HG03442 (cell line): Measurements from ENCODE around the gene GNG3.
"Not testable (repeated sequence)": the region's sequence is repeated elsewhere in the genome, so short reads cannot be mapped to it uniquely, and the experiment has no call there.

Experiments used
- ATAC-seq: cut with Tn5 transposase; IDR thresholded peaks from one replicate; pipeline ENCODE4 v1.9.1; 2021; ENCODE audit warnings: mild to moderate bottlenecking, moderate library complexity; ENCODE audit not compliant: unreplicated experiment

Gene GNG3

GRCh38 chr11:62716206-62716605 is 8.7 kb downstream of the GNG3 start:
- ATAC-seq, result no peak

DNA sequence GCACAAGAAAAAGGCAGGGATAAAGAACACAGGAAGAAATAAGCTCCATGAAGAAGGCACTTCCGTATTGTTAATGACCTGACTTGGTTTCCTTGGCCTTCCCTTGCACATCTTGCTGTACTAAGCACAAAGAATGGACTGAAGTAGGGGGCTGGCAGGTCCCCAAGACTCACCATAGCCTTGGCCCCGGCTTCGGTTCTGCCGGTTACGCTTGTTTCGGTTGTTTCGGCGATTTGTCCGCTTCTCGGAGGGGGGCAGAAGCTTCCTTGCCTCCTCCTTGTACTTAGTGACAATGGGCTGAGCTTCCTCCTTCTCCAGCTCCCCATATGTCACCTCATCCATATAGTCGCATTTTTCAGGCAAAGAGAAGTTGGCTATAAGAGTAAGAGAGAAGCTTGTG is 9.3 kb downstream of the GNG3 start:
- ATAC-seq, result no peak

- ATAC-seq, result no peak
Observed at GRCh38 chr11:62719302-62719978, 12.0 kb downstream of the GNG3 start.

DNA sequence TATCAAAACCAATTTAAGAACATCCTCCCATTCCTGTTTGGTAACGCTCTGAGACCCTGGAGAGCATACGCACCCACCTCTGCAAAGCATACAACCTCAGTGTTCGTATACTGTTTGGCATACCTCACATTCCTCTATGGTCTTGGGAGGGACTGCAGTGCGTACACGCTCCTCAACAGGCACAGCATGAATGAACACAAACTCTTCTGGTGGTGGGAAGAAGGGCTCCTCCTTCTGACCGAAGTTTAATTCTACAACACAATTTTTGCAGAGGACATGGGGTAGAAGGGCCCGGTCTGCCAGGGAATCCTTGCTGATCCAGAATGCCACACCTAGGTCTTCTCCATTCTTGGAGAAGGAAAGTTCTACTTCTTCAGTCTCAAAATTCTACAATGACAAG is 14.5 kb downstream of the GNG3 start:
- ATAC-seq, result no peak

- no peak for ATAC-seq
Observed at GRCh38 chr11:62724171-62724570, 16.7 kb downstream of the GNG3 start.

DNA sequence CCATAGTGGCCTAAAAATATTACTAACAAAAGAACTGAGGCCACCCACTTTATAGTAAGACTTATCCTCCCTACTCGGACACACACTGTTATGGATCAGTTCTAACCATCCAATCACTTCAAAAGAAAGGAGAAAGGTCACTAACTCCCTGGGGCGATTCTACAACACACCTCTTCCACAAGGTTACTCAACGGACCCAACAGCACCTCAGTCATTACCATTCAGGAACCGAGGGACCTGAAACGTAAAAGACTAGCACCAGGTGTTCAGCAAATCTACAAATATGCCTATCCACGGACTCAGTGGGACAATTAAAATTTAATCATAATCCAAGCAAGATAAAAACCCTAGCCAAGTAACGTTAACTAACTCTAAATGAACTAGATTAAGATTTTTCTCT is 18.2 kb downstream of the GNG3 start:
- no peak for ATAC-seq

DNA sequence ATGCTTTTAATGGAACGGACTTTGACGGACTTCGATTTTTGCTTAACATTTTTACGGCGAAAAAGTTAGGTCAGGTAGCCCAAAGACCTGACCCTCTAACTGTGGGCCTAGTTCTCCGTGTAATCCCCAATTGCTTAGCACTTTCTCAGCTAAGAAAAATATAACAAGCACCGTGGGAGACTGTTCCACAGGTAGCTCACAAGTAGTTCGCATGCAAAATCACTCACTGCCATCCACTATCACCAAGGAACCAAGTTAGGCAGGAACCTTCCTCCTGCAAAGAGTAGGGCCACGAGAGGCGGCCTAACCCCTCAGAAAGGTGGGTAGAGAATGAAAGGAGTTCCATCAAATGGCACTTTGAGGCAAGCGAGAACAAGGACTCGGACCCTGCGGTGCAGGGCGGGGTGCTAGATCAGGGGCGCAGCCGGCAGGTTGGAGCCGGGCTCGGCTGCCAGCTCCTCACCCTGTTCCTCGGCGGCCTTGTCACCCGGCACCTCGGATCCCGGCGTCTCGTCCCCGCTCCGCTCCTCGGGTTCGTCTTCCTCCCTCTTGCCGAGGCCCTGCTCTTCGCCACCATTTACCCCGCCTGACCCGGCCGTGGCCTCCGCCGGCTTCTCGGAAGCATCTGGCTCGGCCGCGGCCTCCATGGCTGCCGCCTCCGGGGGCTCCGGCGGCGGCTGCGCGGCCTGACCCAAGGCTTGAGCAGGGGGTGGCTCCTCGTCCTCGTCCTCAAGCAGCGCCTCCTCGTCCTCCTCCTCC is 18.9 kb downstream of the GNG3 start:
- ATAC-seq, result no peak

DNA sequence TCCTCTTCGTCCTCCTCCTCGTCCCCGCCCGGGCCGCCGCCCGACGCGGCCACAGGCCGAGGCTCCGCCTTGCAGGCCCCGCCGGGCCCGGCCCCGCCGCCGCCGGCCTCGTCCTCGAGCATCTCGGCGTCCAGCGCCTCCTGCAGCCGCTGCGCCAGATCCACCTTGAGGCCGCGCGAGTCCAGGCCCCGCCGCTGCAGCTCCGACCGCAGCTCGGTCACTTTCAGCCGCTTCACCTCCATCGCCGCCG is 19.4 kb downstream of the GNG3 start:
- no peak for ATAC-seq

DNA sequence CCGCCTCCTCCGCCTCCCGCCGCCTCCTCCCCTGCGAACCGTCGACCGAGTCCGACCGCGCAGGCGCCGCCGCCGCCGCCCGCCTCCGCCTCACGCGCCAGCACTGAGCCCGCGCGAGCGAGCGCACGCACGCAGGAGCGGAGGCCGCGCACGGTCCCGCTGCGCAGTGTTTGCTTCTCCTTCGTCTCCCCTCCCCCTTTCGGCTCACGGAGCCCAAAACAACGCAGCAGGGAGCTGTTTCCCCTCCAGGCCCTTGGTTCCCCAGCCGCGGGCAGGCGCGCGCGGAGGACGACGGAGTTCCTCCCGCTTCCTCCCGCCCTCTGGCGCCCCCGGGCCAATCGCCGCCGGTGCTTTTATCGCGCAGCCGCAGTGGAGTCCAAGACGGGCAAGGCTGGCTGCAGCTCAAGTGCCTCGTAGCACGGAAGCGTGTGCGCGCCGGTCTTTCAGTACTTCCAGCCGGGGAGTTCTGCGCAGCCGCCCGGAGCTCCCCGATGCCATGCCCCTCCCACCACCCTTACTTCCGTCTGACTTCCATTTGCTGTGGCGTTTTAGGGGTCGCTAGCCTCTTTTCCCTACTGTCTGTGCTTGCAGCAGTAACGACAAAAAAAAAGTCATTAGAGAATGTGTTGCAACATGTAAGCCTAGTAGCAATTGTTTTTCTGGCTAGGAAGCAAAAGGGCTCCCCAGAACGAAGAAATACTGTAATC is 19.8 kb downstream of the GNG3 start, which contains the start of gene HNRNPUL2:
Gene HNRNPUL2 (minus strand): TSS at position 293 of the 707 bp plus-strand sequence. CDS start 301 bp downstream, outside the sequence.
- ATAC-seq, result peak; percentile 70

DNA sequence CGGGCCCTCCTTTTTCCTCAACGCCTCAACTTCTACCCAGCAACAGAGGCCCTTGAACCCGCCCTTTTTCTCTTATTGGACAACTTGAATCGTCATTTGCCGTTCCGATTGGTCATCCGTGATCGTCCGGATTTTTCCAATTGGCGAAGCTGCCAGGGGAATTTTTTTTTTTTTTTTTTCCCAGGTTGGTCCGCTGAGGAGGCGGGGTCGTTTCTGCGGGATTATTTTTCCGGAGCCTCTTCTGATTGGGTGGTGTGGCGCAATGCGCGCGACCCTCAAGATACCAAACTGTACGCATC is 20.3 kb downstream of the GNG3 start:
- peak; percentile 41 for ATAC-seq

DNA sequence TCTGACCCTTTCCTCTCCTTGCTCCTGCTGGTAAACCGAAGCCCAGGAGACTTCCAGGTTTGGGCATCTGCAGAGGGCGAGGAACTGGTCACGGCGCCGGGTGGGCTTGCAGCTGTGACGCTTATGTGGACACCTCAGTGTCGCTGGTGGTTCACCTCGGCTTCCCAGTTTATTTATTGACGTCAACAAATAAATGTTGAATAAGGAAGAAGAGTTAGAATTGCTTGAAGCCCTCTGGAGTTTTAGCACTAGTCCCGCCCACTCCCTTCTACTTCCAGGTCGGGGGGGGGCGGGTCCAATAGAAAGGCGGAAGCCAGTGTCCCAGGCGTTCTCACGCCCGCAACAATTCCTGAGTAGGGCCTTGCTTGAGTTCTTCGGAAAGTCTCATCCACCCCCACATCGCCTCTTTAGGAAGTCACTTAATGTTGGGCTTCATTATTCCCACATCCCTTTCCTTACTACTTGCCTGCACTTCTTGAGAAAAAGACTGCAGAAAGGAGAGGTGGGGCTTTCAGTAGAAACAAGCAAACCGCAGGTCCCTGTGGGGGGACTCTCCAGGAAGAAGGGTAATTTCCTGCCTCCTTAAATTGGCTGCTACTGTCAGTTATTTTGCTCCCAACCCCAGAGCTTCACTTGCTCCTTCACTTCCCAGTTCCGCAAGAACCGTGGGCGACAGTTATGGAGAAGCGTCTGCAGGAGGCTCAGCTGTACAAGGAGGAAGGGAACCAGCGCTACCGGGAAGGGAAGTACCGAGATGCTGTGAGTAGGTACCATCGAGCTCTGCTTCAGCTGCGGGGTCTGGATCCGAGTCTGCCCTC is 20.9 kb downstream of the GNG3 start, which contains the start of gene TTC9C:
Gene TTC9C (plus strand): TSS at position 316 of the 818 bp plus-strand sequence. CDS start 363 bp downstream, at position 679.
- peak; percentile 14 for ATAC-seq

- not testable (repeated sequence) for ATAC-seq
Observed at GRCh38 chr11:62730076-62730475, 22.6 kb downstream of the GNG3 start.

DNA sequence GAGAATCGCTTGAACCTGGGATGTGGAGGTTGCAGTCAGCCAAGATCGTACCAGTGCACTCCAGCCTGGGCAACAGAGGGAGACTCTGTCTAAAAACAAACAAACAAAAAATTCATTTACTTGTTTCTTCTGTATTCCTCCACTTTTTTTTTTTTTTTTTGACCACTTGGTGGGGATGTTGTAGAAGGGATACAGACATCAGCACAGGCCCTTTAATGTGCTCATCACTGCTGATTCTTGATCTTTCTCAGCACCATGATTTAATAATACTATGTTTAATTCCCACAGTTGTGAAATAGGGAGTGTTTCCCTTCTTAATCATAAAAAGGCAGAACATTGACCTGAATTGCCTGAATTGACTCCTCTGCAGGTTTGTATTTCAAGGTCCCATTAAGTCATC is 25.4 kb downstream of the GNG3 start:
- no peak for ATAC-seq

- ATAC-seq, result no peak
Observed at GRCh38 chr11:62737196-62737595, 29.7 kb downstream of the GNG3 start.

DNA sequence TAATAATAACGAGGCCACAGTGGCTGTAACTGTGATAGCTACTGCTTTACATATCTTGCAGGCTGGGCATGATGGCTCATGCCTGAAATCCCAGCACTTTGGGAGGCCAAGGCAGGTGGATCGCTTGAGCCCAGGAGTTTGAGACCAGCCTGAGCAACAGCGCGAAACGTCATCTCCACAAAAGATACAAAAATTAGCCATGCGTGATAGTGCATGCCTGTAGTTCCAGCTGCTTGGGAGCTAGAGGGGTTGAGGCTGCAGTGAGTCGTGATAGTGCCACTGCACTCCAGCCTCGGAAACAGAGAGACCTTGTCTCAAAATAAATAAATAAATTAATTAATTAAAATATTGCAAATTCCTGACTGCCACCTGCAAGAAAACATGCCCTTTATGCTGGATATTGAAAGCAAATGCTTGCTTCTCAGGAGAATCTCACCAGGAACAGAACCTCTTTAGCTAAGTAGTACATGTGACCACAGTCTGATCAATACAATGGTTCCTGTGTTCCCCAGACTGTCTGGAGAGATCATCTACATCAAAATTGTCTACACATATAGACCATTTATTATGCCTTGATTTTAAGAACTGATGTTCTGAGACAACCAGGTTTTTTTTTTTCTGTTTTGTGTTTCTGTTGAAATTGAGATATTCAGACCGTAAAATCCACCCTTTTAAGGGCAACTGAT is 40.1 kb downstream of the GNG3 start:
- ATAC-seq, result no peak

DNA sequence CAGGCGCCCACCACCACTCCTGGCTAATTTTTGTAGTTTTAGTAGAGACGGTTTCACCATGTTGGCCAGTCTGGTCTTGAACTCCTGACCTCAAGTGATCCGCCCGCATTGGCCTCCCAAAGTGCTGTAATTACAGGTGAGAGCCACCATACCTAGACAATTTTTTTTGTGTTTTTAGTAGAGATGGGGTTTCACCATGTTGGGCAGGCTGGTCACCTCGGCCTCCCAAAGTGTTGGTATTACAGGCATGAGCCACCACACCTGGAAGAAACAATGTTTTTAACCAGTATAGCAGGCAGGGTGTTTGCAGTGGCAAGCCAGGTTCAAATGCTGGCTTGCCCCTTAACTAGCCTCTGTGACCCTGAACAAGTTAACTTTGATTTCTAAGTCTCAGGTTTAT is 42.5 kb downstream of the GNG3 start:
- not testable (repeated sequence) for ATAC-seq

GRCh38 chr11:62752177-62752785 is 44.8 kb downstream of the GNG3 start:
- no peak for ATAC-seq

- no peak for ATAC-seq
Observed at GRCh38 chr11:62752994-62753735, 45.7 kb downstream of the GNG3 start.

DNA sequence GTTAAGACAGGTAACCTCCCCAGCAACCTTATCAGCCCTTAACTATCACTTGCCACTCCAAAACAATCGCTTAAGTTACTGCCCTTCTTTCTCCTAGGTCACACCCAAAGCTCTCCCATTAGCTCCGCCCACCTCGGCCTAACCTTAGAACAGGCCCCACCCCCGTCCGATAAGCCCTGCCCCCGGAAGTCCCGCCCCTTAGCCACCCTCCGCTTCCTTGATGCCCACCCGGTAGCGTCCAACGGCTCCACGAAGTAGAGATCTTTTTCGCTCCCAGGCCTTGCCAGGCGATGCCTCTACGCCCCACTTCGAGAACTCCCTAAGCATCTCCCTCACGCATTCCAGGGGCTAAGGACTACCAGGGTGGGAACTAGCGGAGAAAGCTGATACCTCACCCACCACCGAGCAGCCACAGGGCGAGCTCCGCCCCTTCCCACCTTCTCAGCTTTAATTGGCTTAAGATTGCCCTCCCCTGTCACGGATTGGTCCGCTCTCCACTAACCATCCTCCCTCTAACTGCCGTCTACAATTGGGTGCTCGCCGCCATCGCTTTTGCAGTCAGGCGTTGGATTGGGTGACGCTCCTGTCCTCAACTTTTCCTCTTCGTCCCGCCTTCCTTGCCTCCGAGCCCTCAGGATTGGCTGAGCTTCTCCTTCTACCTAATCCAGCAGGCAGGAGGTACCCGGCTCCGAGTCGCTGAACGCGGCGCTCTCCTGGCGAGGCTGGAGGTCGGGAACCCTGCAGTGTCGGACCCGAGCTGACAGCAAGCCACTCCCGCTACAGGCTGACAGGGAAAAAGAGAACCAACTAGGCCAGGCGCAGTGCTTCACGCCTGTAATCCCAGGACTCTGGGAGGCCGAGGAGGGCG is 46.5 kb downstream of the GNG3 start, which contains the start of gene ZBTB3:
Gene ZBTB3 (minus strand): TSS at position 425 of the 868 bp plus-strand sequence. CDS start 496 bp downstream, outside the sequence.
- peak; percentile 95 for ATAC-seq
